GM18499 (cell line): Measurements from ENCODE around the gene EHBP1.

ENCODE experiments used
- ATAC-seq: cut with Tn5 transposase; IDR thresholded peaks from one replicate; pipeline ENCODE4 v1.9.1; 2021; ENCODE audit warnings: moderate number of reproducible peaks; ENCODE audit not compliant: insufficient read depth, unreplicated experiment

The EHBP1 gene

GRCh38 chr2:62870966-62871365 lies 165.5 kb downstream of the EHBP1 start:
- no peak for ATAC-seq

GRCh38 chr2:62871506-62871905 lies 166.0 kb downstream of the EHBP1 start:
- no peak for ATAC-seq

- no peak for ATAC-seq
These were observed 168.1 kb downstream of the EHBP1 start for GRCh38 chr2:62873603-62874002.

- no peak for ATAC-seq
These were observed 169.4 kb downstream of the EHBP1 start for GRCh38 chr2:62874881-62875383.

GRCh38 chr2:62881162-62881795 lies 175.8 kb downstream of the EHBP1 start:
- ATAC-seq: no peak

GRCh38 chr2:62883629-62884028 lies 178.1 kb downstream of the EHBP1 start:
- ATAC-seq: no peak

GRCh38 chr2:62884086-62884485 lies 178.6 kb downstream of the EHBP1 start:
- no peak for ATAC-seq

GRCh38 chr2:62884514-62884913 lies 179.0 kb downstream of the EHBP1 start:
- ATAC-seq: no peak

- no peak for ATAC-seq
These were observed 189.6 kb downstream of the EHBP1 start for GRCh38 chr2:62894966-62895631.

- no peak for ATAC-seq
These were observed 190.1 kb downstream of the EHBP1 start for GRCh38 chr2:62895632-62896009.

GRCh38 chr2:62897187-62897827 lies 191.8 kb downstream of the EHBP1 start:
- ATAC-seq: no peak

- no peak for ATAC-seq
These were observed 198.8 kb downstream of the EHBP1 start for GRCh38 chr2:62904344-62904743.

GRCh38 chr2:62908145-62908544 lies 202.6 kb downstream of the EHBP1 start:
- no peak for ATAC-seq

- ATAC-seq: no peak
These were observed 207.8 kb downstream of the EHBP1 start for GRCh38 chr2:62913311-62913710.

- no peak for ATAC-seq
These were observed 213.5 kb downstream of the EHBP1 start for GRCh38 chr2:62919041-62919440.

- no peak for ATAC-seq
These were observed 214.6 kb downstream of the EHBP1 start for GRCh38 chr2:62920070-62920469.

GRCh38 chr2:62923242-62923641 lies 217.7 kb downstream of the EHBP1 start:
- no peak for ATAC-seq

- ATAC-seq: no peak
These were observed 218.4 kb downstream of the EHBP1 start for GRCh38 chr2:62923881-62924280.

- ATAC-seq: no peak
These were observed 222.5 kb downstream of the EHBP1 start for GRCh38 chr2:62928015-62928414.

- ATAC-seq: no peak
These were observed 226.0 kb downstream of the EHBP1 start for GRCh38 chr2:62931536-62931935.

- no peak for ATAC-seq
These were observed 227.9 kb downstream of the EHBP1 start for GRCh38 chr2:62933398-62933917.
